Measurements from ENCODE around the gene MPL.
"Not testable (repeated sequence)": the region's sequence is repeated elsewhere in the genome, so short reads cannot be mapped to it uniquely, and the experiment has no call there.

MPL gene

DNA sequence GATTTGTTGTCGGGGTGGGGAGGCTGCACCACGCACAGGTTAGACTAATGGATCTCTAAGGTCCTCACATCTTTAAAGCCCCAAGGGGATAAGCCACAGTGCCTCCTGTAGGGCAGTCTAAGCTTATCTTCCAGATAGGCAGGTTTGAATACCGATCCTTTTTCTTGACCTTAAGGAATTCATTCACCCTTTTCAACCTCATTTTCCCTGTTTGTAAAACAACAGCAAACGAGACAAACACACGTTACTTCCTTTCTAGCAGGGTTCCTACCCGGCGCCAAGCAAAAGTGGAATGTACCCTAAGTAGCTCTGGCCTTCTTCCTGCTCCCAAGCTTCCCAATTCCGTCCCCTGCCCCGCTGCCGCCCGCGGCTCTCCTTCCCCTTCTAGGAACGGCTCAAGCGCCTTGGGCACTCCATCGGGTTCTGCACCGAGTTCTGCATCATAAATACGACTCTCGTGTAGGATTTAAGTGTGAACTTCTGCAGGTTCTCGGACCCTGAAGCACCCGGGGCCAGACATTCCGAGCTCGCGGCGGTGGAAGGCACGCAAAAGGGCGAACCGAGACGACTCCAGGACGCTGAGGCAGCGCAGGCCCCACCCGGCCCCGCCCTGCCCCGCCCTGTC, 20.6 kb downstream of the MPL start:
- no peak for DNase-seq

DNA sequence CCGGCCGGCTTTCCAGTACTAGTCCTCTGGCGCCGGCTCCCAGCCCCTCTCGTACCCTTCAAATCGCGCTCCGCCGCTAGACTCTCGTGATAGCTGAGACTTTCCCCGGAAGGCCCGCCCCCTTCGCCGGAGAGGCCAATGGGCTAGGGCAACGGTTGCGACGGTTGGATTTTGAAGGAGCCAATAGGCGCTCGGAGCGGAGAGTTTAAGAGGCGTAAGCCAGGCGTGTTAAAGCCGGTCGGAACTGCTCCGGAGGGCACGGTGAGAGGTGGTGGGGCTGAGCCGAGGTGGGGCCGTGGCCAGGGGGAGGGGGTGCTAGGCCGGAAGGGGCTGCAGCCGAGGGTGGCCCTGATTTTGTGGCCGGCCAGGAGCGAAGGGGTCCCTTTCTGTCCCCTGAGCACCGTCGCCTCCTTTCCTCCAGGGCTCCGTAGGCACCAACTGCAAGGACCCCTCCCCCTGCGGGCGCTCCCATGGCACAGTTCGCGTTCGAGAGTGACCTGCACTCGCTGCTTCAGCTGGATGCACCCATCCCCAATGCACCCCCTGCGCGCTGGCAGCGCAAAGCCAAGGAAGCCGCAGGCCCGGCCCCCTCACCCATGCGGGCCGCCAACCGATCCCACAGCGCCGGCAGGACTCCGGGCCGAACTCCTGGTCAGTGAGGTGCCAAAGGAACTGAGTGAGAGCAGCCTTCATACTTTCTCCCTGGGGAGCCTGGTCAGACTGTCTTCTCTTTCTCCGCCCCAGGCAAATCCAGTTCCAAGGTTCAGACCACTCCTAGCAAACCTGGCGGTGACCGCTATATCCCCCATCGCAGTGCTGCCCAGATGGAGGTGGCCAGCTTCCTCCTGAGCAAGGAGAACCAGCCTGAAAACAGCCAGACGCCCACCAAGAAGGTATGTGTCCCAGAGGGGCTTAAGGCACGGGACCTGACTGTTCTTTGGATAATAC, 21.4 kb downstream of the MPL start, which contains the start of gene CDC20:
Gene CDC20, plus strand, starts transcription at position 236 of the 948 bp plus-strand sequence. Its CDS starts 235 bp downstream, at position 471.
- DNase-seq: peak; percentile 99

DNA sequence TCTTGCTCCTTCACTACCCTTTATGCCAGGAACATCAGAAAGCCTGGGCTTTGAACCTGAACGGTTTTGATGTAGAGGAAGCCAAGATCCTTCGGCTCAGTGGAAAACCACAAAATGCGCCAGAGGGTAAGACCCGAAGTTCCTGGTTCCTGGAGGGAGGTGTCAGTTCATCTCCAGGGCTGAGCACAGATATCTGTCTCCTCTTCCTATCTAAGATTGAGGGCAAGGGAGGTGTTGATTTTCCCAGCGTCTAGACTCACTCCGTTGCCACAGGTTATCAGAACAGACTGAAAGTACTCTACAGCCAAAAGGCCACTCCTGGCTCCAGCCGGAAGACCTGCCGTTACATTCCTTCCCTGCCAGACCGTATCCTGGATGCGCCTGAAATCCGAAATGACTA, 22.1 kb downstream of the MPL start:
- DNase-seq: no peak

DNA sequence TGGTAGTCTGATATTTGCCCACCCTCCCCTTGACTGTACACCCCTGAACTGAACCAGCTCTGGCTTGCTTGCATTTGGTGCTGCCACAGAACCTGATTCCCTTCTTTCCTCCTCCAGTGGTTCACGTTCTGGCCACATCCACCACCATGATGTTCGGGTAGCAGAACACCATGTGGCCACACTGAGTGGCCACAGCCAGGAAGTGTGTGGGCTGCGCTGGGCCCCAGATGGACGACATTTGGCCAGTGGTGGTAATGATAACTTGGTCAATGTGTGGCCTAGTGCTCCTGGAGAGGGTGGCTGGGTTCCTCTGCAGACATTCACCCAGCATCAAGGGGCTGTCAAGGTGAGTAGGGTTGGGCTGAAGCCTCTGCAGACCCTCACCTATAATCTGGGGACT, 23.0 kb downstream of the MPL start:
- DNase-seq: no peak

DNA sequence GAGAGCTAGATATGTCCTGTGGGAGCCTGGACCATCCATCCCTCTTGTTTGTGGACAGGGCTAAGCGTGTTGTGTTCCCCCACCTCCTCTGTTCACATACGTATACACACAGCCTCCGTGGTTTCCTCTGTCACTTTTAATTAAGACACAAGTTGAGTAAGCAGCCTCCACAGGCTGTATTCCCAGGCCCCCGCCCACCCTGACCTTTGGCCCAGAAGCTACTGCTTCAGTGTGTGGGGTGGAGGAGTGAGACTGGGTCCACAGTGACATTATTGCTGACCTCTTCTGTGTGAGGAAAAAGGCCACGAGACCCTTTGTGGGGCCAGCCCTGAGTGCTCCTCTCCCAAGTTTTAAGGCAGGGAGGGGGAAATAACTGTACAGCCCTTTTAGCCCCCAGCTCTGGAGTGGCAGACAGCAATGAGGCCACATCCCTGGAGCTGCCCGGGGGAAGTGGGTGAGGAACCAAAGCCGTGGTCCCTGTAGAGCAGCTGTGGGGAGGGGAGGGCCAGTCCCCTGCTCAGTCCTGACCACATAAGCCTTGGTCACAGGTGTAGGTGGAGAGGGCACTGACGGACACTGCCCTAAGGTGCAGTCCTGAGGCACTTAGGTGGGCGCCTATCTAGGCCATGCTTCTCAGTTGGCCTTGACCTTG, 25.8 kb downstream of the MPL start:
- DNase-seq: peak; percentile 53

DNA sequence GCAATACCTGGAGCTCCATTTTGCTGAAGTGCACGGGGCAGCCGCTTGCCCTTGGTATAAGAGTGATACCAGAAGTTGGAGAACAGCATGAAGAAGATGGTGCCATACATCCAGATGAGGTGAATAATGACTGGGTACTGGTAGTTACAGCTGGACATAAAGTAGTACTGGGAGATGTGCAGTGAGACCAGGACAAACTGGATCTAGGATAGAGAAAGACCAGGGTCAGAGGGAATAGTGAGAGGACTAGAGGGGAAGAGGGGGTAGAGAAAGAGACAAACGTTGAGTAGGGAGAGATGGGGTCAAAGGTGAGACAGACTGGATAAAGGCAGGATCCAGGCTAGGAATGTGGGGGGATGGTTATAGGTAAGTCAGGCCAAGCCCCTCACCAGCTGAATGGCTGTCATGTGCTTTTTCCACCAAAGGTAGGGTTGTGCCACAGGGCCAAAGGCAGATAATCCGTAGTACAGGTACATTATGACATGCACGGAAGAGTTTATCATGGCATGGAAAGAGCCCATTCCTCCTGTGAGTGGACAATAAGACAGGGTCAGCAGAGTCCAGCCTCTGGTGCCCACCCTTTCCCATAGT, 26.4 kb downstream of the MPL start:
- DNase-seq: no peak

DNA sequence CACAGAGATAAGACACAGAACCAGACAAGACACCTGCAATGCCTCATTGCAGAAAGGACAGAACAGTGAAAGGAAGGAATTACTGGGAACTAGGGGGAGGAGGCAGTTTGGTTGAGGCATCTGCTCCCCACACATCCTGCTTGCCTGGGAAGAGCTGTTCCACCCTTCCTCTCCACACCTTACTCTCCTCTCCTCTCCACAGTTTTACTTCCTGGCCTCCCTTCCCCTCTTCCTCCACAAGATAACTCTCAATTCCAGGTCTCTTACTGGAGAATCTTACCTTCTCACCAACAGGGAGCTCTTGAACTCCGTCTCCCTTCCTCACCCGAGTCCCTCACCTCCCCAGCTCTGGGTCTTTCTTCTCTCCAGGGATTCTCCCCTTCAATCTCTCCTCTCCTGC, 28.1 kb downstream of the MPL start:
- no peak for DNase-seq

DNA sequence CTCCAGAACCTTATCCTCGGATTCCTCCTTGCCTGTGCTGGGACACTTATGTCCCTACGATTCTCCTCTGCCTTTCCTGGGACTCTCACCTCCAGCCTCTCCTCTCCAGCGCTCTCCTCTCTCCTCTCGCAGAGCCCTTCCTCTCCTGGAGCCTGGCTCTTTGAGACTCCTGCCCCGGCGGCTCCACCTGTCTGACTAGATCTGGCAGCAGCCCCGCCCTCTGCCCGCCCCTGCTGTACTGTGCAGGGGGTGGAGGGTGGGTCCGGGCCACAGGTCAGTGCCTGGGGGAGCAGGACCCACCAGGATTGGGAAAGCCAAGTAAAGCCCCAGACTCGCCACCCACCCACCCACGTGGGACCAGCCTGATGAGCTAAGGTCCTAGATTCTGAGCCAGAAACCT, 28.6 kb downstream of the MPL start:
- no peak for DNase-seq

DNA sequence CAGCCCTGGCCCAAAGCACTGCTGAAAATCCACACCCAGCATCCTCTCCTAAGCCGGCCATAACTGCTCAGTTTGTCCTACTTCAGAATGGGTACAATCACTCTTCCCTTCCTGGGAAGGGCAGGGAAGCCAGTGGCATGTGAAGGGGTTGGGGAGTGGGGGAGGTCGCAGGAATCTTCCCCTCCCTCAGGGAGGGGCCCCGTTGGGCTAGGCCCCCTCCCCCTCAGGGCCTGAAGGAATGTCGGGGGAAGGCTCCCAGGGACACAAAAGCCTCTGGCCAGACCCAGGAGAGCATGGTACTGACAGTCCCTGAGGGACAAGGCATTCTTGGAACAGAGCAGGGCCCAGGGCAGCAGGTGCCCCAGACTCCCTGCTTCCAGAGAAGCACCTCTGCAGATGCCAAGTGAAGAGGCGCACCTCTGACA, 29.0 kb downstream of the MPL start:
- no peak for DNase-seq

DNA sequence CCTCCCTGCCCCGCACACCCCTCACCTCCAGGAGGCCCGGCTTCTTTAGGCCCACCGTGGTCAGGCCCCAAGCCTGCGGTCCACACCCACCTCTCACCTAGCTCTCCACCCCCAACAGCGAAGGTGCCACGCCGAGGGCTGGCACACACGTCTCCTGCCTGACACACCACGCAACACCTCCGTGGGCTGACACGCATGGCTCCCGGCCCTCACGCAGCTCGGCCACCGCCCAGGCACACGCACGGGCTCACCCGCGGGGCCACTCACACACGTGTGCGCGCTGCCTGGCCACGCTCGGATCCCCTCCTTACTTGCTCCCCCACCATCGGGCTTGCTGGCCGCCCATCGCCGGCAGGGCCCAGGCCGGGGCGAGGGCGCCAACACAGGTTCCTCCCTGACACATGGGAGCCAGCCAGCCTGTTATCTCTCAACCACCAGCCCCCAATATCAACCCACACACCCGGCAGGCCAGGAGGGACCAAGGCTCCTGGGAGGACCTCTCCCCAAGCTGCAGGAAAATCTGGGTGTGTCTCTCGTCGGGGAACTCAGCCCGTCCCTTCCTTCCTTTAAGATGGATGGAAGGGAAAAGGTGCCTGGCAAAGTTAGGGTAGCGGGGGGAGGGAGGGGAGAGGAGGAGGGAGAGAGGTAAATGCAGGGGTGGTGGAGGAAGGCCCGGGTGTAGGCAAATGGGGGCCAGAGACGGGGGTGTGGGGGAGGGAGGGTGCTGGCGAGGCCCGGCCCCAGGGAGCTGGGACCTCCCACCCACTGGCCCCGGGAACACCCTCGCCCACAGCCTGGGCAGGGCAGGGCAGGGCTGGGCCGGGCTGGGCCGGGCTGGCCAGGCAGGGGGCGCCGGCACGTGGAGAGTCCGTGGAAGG, 29.6 kb downstream of the MPL start:
- DNase-seq: peak; percentile 42

DNA sequence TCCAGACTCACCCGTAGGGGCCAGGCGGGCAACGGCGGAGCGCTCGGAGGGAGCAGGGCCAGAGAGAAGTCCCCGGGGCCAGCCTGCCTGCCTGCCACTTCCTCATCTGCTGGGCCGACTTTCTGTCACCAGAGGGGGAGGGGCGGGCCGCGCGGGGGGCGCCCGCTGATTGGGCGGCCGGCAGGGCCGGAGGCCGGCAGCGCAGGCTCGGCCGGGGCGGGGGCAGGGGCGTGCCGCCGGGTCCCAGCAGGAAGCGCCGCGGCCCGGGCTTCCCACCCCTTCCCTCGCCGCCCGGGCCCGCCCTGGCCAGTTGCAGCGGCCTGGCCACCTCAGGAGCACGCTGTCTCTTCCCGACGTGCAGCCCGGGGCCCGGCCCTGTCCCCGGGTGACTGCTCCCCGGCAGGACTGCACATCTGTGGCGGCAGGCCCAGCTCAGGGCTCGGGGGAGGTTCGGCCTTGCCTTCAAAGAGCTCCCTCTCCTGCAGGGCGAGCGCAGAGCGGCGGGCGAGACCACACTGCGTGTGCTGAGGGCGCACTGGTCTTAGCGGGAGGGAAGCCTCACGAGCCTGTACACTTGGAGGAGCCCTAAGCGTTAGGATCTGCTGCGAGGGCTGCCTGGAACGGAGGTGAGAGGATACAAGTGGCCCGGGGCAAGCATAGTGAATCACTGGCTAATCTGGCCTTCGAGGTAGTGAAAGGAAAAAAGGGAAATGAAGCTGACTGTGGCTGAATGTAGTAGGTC, 30.5 kb downstream of the MPL start, which contains the start of gene ELOVL1:
Gene ELOVL1, minus strand, starts transcription at position 108 of the 742 bp plus-strand sequence. CDS start 2,402 bp downstream, outside the sequence.
- peak; percentile 94 for DNase-seq

DNA sequence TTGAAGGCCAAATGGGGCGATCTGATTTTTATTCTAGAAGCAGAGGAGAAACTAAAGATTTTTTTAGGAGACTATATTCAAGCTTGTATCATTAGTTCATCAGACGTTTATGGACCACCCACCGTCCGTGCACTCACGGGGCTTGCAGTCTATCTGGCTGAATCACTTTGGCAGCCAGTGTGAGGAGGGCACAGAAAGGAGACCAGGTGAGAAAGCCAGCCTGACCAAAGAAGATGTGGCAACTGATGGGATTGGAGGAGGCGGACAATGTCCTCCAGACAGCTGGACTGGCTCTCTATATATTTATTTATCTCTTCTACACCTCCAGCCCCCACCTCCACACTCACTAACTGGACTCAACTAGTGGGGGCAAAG, 31.0 kb downstream of the MPL start:
- DNase-seq: no peak

DNA sequence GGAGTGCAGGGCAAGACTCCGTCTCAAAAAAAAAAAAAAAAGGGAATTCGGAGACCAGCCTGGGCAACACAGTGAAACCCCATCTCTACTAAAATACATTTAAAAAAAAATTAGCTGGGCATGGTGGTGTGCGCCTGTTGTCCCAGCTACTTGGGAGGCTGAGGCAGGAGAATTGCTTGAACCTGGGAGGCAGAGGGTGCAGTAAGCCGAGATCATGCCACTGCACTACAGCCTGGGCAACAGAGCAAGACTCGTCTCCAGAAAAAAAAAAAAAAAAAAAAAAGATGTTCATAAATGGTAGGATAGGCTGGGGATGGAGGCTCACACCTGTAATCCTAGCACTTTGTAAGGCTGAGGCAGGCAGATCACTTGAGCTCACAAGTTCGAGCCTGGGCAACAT, 32.2 kb downstream of the MPL start:
- DNase-seq: not testable (repeated sequence)

DNA sequence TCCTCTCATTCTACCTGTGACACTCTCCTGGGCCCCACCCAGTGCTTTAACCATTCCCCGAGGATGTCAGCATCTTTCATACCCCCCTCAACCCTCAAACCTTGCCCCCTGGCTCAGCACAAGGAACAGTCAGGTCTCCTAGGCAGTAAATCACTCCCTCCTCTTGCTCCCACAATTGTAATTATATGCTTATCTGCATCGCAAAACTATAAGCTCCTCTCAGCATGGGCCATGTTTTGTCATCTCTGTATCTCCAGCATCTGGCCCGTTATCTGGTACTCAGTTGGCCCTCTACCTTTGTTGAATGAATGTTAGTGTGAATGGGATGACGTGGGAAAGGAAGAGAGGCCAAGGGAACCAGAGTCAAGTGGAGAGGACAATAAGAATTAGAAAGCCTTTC, 32.9 kb downstream of the MPL start:
- DNase-seq: no peak

DNA sequence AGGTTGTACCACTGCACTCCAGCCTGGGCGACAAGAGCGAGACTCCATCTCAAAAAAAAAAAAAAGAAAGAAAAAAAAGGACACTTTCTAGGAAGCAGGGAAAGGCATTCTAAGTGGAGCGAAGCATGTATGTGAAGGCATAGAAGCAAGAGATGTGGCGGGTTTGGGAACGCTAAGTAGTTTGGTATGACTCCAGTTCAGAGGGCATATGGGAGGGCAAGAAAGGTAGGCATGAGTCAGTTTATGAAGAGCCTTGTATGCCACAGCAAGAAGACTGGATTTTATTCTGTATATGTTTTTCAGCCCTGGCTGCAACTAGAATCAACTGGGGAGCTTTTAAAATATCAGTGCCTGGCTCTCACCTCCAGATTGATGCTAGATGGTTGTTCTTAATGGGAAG, 34.6 kb downstream of the MPL start:
- no peak for DNase-seq

DNA sequence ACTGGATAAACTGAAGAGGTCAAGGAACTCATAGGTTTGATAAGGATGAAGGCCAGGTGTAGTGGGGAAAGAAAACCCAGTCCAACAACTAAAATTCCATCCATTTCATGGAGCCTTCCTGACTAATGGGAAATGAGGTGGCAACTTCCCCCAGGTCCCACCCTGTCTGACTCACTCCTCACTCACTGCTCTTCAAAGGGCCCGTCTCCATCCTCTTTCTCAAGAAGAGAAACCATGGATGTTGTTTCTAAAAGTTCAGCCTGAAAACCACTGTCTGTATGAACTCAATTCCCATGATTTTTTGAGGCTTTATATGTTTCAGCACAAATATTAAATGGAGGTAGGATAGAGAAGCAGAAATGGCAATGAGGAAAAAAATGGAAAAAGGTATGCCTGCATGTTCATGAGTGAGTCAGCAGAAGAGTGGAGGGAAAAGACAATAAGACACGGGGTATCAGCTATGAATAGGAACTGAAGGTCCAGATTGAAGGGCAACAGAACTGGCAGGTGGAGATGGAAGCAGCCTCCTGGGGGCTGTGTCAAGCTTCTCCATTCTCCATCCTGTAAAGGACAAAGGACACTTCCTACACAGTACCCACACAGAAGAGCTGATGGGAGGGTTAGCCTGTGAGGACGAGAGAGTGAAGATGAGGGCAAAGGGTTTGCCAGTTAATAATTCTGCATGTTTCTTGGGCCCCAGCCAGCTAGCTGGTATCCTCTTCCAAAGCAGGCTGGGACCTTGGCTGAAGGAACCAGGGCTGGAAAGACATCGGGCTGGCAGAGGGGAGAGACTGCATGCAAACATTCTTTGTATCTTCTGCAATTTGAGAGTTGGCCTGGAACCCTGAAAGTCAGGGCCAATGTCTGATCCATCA, 35.7 kb downstream of the MPL start:
- DNase-seq: no peak

DNA sequence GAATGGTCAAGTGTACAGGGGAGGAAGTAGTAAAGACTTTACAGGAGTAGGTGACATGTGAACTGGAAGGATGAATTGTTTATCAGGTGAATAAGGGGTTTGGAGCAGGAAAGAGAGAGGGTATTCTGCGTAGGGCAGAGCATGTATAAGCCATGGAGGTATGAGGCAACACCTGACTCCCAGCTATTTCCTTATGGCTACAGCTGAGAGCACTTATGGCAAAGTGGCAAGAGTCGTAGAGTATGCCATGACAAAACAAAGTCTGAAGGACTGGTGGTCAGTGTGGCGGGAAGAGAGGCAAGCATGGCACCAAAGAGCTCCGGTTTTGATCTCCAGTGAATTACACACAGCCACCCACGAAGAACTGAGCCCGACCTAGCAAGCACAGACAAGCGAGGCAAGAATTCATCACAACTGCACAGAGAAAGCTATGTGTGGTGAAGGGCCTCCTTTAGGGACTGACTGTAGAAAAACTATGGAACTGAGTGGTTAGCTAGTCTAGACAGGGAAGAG, 39.2 kb downstream of the MPL start:
- DNase-seq: no peak

DNA sequence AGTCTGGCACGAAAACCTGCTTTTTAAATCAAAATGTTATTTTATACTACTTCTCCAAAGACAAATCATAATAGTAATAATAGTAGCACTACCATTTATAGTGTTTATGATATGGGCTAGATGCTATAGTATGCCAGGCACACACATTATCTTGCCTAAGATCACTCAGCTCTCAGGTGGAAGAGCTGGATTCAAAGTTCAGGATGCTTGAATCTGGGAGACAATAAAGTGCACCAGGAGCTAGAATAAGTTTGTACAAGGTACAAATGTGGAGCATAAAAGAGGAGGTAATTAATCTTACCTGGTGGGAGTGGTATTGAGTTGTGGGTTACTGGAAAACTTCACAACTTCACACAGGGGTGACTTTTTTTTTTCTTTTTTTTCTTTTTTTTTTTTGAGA, 40.2 kb downstream of the MPL start:
- no peak for DNase-seq

DNA sequence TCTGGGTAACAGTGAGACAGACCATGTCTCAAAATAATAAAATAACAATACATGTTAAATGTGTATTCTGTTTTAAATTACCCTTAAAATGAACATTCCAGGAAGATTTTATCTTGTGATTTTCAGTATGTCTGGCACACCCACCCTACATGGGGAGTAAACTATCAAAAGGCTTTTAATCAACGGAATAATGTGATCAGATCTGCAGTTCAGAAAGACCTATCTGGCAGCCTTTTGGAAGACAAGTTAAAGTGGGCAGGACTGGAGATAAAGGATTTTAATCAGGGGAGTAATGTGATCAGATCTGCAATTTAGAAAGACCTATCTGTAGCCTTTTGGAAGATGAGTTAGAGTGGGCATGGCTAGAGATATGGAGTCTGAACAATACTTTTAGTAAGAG, 41.9 kb downstream of the MPL start:
- DNase-seq: no peak

DNA sequence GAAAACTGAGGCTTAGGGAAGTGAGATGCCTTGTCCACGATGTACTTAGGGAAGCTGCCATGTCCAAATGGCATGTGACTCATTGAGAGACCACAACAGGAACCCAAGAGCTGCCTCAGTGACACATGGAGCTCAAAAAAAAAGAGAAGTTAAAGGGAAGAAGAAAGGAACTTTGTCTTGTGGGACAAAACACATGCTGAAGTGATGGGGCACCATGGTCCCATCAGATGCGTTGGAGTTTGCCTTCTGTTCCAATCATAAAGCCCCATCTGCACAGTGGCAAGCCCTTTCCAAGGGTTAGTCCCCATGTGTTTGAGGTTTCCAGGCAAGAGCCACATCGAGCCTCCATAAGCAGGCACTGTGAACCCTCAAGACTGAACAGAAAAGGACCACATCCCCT, 44.0 kb downstream of the MPL start:
- DNase-seq: no peak
